NCI-H526 (cell line): ENCODE results near the gene MIER2.
"Not testable (repeated sequence)": the region's sequence is repeated elsewhere in the genome, so short reads cannot be mapped to it uniquely, and the experiment has no call there.

Experiments
- DNase-seq, 2 experiments: peaks; one replicate each; lab custom pipeline; 2025; lab: John Stamatoyannopoulos, UW

Gene MIER2

DNA sequence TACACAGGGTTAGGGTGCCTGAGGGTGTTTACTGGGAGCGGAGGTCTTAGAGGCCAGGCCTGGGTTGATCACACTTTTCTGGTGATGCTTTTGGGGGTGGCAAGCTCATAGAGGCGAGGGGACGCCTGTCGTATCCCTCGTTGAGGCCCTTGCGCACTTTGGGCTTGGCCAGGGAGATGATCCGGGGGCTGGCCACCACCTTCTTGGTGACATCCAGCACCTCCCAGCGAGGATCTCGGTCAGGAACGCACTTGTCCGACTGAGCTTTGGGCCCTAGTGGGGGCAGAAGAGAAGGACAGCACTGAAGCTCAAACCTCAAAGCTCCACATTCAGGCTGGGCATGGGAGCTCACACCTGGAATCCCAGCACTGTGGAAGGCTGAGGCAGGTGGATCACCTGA is 17.6 kb upstream of the MIER2 start:
- no peak for DNase-seq

DNA sequence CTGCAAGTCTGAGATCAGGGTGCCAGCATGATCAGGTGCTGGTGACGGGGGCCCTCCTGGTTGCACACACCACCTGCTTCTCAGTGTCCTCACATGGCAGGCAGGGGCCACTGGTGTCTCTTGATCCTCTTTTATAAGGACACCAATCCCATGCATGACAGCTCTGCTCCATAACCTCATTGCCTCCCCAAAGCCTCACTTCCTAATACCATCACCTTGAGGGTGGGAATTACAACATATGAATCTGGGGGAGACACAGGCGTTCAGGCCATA is 15.0 kb upstream of the MIER2 start:
- DNase-seq: no peak

DNA sequence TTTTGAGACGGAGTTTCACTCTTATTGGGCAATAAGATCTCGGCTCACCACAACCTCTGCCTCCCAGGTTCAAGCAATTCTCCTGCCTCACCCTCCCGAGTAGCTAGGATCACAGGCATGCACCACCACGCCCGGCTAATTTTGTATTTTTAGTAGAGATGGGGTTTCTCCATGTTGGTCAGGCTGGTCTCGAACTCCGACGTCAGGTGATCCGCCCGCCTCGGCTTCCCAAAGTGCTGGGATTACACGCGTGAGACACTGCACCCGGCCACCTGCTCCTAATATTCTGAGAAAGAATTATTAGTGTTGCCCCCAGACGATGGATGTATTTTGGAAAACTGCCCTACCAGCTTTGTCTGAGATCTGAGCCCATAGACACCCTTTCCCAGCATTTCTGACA is 10.9 kb upstream of the MIER2 start:
- not testable (repeated sequence) for DNase-seq

DNA sequence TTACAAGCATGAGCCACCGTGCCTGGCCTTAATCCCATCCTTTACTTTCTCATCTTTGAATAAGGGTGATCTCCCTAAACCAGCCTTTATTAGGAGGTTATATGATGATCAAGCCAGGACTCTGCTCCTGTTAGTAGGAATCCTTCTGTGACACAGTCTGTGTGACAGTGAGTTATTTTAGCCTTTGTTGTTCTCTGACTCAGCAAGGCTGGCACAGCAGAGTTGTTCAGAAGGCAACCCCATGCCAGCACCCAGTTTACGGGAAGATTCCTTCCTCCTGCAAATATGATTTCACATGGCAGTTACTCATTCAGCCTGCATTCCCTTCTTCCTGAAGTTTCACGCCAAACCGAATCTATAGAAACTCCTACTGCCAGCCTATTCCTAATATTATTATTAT is 10.5 kb upstream of the MIER2 start:
- no peak for DNase-seq

DNA sequence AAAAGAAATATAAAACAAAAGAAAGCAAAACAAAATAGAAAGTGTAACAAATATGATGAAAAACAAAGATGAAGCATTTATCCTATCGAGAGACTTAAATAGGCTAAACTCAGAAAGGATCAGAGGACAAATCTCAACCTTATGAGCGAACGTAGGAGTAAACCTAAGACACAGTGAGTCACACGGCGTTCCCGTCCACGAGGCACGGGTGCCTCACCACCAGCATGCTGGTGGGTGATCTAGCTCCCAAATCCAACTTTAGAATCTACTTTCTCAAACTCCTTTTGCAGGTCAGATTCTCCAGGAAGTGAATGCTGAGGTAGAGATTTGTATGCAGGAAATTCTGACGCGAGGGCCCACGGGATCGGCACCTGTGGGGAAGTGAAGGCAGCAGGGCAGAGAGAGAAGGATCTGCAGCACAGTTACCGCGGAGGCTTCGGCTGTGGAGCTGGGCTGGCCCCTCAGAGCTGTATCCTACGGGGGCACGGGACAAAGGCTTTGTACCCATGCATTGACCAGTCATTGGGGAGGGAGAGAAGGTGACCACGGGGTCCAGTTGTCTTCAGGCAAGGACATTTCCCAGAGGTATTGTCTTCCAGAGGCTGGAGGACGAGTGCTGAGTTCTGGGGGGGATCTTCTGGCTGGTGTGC is 7.5 kb upstream of the MIER2 start:
- no peak for DNase-seq

DNA sequence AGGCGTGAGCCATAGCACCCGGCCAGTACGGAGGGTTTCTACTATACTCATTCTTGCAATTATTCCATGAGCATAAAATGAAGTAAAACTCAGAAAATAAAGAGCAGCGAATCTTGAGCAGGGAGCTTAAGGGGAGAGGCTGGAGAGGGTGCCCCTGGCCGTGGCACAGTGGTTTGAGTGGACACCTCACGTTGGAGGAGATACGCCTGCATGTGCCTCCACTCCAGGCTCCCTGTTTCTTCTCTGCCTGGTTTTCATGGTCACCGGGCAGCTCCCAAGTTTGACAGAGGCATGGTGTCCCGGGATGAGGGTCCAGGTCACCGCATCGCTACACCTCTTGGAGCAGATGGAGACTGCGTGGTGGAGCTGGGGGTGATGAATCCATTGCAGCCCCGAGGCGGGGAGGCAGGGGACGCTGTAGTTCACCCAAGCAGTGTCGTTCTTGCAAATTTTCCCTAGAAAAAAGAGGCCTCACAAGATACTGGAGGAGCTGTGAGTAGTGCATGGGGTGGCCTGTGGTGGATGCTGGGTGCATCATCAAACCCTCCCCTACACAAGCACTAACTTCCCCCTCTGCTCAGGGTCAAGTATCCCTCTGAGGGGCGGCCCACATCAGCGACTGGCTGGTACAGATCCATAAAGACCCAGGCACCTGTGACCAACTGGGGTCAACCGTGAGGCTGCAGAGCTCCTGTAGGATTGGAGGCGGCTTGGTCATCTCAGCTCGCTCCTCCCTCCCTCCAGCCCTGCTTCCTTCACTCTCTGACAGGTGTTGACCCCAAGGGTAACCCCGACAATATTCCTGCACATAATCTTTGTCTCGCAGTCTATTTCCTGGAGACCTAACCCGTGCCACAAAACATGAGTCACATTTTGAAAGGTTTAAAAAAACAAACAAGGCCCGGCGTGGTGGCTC is 3.6 kb upstream of the MIER2 start:
- DNase-seq: no peak

DNA sequence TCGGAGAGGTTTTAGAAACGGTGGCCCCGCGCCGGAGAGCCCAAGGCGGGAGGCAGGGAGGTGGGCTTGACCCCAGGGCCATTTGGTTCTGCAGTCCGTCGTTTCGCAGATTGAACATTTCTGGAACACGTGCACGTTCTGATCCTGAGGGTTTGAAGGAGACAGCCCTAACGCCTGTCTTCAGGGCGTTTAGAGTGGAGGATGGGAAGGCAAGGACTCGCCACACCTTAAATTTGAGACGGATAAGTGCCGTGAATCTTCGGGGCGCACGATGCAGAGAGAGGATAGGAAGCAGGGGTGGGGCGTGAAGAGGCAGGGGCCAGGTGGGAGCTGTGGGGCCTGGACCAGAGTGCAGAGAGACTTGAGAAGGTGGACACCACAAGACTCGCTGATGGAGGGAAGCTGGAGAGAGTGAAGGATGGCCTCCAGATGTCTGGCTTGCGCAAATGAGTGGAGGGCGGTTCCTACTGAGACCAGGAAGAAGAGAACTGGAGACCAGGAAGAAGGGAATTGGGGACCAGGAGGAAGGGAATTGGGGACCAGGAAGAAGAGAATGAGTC is 804 bp upstream of the MIER2 start:
- no peak for DNase-seq

DNA sequence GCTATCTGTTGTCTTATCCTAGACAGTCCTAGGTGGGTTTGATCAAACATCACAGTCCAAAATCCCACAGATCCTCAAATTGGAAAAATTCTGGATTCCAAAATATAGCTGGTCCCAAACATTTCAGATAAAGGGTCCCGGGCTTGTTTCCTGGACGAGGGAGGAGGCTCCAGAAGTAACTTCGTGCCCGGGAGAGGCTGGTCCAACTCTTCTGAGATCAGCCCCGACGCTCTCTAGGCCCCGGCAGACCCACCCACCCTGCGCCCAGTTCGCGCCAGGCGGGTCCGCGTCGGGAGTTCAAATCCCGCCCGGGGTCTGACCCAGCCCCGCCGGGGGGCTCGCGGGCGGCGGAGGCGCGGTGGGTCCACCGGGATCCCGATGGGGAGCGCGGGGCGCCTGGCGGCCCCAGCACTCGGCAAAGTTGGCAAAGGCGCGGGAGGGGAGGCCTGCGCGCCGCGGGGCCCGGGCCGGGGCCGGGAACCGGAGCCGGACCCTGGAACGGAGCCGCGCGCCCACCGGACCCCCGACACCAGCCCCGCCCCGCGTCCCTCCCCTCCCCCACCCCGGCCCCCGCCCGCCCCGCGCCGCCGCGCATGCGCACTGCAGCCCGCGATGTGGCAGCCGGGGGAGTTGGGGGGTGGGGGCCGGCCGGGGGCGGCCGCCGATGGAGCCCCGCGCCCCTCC is 513 bp downstream of the MIER2 start:
- DNase-seq: no peak

DNA sequence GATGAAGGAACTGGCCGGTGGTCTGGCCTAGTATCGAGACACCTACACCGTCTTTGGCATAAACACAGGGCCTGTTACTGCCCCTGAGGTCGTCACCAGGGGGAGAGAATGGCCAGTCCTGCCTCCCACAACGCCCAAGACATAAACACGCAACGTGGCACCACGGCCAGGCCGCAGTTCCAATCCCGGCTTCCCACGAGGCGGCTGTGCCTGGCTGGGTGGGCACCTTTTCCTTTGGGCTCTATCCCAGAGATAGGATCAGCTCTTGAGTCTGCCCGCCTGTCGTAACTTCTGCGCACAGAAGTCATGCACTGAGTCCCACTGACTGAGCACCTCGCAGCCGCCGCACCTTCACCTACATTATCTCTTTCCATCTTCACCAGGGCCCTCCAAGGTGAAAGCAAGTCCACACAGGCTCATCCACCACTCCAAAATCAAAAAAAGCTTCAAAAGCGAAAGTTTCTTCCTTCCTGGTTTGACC is 1.1 kb downstream of the MIER2 start:
- no peak for DNase-seq

DNA sequence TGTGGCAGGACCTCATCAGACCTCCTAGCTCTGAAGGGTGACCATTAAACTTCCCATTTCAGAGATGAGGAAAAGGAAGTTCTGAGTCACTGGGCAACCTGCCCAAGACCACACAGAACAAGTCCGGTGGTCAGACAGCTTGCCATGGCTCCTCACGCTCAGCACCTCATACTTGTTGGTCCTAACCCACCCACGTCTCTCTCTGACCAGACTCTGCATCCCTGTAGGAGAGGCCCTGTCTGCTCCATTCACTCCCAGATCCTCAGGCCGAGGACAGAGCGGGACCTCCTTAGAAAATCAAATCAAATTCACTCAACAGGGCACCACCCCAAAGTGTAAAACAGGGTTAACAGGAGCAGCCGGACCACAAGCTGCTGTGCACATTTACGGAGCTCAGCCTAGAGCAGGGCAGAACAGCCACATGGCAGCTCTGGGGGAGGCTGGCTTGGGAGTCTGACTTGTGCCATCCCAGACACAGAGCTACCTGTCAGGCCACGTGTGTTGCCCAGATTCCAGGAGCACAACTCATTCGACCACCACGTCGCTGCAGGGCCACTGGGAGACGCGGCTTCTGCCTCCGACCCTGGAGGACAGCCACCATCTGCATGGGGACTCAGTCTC is 1.7 kb downstream of the MIER2 start:
- DNase-seq: no peak

DNA sequence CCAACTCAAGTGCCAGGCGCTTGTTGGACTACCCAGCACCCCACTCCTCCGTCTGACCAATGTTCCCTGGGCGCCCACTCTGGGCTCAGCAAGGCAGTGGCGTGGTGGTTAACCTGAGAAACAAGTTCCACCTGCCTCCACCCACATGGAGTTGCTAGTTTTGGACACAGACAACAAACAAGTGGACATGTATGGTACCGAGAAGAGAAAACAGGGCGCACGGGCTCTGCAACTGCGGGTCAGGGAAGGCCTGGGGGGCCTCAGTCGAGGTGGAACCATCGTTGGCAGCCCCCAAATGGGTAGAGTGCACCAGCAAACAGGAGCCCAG is 2.5 kb downstream of the MIER2 start:
- no peak for DNase-seq

DNA sequence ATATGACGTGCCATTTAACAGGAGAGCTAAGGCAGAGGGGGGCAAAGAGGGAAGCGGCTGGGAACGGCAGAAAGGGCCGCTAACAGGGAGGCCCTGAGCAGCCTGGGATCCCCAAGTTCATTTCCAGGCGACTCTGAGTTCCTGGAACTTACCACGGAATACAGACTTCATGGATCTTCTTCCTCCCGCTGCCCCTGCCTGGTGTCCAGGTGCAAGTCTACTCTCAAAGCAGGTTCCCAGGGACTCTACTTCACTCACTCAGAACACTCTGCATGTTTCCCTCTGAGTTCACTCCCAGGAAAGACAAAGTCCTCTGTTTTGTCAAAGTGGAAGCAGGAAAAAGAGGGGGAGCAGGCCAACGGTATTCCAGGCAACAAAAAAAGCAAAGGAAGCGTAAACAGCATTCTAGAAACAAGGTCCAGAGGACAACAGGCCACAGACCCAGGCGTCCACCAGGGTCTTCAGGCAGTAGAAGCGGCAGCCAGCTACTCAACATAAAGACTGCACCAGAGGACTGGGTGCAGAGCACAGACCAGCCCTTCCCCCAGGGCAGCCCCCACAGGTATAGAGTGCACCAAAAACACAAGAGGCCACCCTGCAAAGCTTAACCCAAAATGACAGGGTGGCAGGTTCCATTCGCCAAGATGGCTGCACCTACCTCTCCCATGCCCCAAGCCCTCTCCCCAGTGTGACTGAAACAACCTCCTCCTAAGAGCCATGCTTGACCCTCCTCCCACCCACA is 3.0 kb downstream of the MIER2 start:
- no peak for DNase-seq

DNA sequence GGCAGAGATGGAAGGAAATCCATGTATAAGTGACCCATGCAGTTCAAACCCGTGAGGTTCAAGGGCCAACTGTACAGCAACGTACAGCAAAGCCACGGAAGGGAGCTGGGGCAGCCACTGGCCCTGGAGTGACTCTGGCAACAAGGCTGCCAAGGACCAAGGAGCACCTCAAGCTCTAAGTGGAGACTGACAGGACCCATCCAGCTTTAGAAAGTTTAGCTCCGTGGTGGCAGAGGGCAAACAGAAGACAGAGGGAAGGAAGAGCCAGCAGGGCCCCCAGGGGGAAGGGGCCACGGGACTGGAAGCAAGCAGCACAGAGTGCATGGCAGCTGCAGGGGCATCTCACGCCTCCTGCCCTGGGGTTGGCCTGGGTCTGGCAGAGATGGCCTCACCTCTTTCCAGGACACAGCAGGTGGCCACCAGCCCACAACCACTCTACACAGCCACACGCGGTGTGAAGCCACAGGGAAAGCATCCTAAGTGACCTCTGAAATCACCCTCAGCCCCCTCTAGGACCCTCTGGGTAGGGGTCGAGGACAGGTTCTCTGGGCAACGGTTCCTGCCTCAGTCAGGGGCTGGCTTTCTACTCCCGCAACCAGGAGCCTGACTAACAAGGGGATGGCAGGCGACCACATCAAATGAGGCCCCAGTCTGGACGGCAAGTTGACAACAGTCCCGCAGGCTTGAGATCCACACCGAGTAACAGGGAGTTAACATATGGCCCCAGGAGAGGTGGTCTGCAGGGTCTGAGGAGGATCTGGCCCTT is 3.8 kb downstream of the MIER2 start:
- no peak for DNase-seq

DNA sequence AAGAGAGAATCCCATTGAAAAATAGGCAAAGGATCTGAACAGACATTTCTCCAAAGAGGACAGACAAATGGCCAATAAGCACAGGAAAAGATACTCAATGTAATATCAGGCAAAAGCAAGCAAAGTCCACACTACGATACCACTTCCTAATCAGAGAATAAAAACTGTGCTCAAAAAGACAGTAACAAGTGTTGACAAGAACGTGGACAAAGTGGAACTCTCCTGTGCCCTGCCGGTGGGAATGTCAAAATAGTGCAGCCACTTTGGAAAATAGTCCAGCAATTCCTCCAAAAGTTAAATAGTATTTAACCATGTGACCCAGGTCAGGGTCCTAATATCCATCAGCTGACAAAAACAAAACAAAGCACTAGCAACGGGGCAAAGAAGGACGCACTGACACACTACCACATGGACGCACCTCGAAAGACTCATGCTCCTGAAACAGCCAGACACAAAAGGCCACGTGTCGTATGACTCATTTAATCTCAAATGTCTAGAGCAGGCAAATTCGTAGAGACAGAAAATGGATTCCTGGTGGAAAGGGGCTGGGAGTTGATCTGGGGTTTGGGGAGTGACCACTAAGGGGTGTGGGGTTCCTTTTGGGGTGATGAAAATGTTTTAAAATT is 5.2 kb downstream of the MIER2 start:
- DNase-seq: no peak

DNA sequence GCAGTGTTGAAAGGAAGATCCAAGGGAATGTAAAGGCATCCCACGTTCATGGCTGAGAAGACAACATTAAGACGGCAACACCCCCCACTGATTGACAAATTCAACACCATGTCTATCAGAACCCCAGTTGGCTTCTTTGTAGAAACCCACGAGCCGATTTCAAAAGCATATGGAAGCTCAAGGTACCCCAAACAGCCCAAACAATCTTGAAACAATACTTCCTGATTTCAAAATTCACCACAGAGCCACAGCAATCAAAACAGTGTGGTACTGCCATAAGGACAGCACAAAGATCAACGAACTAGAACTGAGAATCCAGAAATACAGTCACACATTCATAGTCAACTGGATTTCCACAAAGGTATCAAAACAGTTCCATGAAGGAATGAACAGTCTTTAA is 6.2 kb downstream of the MIER2 start:
- DNase-seq: no peak

DNA sequence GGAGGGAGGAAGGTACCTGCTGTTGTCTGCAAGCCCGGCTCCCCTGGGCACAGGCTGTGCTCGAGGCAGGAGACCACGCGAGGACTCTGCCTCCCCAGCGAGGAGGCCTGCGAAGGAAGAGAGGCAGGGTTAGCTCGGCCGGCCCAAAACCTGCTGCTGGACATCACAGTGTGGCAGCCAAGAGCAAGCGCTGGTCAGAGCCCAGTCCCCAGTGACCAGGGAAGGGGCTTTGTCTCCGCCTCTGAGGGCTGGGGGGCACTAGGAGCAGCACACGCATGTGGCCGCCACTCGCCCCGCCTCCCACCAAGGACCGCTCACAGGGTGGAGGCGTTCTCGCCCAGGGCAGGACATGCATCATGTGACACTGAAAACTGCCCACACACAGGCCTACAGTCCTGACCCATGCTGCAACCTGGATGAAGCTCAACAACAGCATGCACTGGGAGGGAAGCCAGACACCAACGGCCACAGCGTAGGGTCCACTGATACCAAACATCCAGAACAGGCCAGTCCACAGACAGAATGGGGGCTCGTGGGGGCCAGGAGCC is 8.5 kb downstream of the MIER2 start:
- no peak for DNase-seq

DNA sequence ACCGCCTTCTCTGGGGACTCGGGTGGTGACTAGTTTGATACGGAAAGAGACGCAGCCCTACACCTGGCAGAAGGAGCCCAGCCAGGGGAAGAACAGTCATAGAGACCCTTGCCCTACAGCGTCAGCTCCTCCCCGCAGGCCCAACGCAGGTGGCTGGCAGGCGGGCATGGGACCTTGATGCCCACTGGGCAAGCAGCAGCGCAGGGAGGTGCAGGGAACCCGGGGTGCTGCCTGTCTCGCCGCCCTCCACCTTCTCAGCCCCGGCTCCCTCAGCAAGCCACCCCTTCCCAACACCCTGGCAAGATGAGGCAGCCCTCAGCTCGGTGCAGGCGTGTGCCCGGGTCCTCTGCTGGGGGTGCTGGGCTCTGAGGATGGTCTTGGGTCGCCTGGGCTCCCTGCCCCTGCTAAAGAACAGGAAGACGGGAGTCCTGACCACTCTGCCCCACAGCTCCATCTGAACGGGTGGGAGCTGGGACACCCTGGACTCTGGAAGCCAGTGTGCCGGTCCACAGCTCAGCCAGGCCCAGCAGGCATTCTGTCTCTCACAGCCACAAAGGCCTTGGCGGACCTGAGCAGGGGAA is 9.0 kb downstream of the MIER2 start:
- DNase-seq: no peak

DNA sequence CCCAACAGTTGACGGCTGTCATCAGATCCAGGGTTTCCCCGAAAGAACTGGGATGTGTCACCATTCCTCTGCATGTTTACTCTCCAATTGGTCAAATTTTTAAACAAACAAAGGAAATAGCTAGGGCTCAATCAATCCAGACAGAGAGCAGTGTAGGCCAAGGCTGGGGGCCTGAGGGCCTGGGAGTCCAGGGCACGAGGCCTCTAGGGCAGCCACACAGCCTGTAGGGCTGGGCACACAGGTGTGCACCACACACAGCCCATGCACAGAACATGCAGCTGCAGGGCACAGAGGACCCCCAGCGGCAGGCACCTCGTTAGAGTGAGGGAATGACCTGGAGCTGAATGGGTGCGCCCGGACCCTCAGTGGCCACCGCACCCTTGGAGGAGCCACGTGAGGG is 9.5 kb downstream of the MIER2 start:
- DNase-seq: no peak

DNA sequence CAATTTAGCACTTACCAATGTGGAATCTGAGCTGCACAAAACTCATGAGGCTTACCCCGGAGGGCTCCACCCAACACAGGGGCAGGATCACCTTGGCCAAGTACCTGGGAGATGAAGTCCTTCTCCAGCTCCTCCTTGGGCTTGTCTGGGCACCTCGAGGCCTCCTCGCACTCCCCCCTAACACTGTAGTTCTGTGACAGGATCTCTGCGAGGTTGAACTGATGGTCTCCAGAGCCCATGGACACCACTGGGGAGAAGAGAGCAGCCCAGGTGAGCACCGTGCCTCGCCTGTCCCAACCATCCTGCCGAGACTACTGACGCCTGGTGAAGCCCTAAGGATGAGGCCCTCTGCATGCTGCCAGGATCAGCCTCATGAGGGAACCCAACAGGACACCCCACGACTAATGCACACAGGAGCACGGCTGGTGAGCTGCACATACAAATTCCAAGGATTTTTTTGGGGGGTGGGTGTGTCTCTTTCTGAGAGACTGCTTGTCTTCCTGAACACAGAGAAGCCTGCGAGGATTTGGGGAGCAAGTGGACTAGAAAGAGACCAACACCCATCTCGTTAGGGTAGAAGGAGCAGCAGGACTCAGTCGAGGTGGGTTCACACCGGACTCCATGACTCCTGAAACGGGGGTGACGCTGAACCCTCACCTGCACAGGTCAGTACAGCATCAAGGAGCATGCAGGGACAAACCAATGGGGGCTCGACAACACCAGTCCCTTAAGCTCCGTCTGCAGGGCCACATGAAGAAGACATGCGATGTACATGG is 10.1 kb downstream of the MIER2 start:
- DNase-seq: no peak
